GM21529 (cell line): Measurements from ENCODE around the gene BUB3.

ENCODE experiments used
- ATAC-seq: cut with Tn5 transposase; IDR thresholded peaks from one replicate; pipeline ENCODE4 v1.9.1; 2021; ENCODE audit not compliant: unreplicated experiment

The BUB3 gene

DNA sequence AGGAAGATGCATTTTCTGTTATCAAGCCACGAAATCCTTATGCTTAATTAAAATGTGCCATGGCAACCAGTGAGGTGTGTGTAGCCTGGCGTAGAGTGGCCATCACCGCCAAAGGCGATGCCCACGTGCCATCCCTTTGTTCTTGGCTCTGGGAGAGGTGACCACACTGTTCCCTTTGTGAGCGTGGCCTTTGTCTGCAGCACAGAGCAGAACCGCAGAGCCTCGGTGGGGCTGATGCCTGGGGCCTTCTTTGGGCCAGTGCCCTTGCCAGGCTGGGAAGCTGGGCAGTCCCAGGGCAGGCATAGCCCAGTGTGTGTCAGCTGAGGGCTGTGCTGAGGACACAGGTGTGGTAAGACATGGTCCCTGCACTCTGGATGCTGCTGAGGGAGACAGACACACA is 48.3 kb downstream of the BUB3 start:
- no peak for ATAC-seq

DNA sequence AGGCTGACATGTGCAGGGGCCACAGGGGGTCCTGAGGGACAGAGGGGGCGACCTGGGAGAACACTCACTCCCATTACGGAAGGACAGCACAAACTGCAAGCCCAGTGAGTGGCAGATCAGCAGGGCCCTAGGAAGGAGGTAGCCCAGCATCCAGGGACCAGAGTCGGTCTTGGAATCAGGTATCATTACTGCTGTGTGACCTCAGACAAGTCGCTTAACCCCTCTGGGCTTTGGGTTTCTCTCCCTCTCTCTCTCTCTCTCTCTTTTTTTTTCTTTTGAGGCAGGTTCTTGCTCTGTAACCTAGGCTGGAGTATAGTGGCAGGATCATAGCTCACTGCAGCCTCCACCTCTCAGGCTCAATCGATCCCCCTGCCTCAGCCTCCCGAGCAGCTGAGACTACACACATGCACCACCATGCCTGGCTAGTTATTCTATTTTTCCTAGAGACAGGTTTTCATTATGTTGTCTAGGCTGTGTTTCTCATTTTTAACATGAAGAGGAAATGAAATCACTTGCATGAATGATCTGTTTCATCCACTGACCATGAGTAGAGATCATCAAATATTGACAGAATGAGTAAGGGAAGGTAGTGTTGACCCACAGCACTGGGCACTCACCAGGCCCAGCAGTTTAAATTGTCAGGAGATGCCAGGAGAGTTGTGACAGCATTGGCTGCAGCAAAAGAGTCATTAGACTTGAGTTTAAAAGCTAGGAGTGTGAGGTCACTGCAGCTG is 49.4 kb downstream of the BUB3 start:
- no peak for ATAC-seq

DNA sequence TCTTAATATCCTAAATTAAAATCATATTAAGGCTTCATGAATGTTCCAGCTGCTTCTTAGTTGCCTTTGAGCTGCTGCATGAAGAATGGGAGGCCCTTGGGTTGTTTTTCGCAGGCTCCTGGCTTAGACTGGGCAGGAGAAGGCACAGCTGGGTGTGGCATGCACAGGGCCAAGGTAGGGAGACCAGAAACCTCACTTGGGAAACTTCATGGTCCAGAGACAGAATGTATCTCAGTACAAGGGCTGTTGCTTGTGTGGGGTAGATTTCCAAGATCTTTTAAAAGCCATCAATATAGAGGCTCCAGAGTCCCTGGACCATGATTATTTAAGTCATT is 49.9 kb downstream of the BUB3 start:
- ATAC-seq: no peak

DNA sequence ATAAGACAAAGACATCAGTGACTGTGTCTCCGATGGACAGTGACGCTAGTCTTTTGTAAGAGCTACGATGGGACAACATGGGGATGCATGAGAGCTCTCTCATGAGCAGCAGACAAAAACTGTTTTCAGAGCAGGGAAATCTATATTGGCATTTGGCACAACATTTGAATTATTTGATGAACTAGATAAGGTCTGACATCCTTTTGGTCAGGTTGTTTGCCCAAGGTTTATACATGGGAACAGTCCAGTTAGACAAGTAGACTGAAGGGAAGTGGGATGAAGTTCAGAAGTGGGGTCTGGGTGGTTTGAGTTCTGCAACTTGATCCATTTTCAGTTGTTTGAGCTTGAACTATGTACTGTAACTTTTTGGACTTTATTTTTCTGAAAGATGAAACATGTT is 50.8 kb downstream of the BUB3 start:
- no peak for ATAC-seq

DNA sequence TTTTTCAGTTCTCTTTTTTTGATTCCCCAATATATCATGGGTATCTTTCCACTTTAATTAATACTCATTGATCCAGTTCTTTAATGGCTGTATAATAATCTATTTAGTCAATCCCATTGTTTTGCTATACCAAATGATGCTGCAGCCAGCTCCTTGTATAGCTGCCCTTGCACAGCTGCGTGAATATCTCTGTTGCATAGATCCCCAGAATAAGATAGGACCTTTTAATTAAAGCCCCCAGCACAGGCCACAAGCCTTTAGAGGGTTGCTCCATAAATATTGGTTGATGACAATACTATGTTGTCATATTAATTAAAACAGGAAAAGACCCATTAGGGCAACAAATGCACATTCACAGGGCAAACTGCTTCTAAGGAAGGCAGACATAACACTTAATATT is 57.9 kb downstream of the BUB3 start:
- ATAC-seq: no peak

DNA sequence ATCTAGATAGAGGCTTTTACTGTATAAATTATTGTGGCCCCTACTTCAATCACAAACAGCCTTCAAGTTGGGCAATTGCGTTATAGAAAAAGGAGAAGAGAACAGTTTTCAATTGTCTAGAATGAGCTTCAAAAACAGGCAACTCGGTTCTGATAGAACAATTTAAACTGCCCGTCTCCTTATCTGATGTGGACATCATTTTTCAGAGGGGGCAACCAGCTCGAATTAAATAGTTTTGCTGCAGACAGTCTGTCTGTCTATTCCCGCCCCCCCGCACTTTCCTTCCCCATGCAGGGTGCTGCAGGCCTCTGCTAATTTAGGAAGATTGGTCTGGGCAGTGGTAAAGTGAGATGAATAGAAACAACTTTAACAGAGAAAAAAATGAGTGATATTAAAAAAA is 58.4 kb downstream of the BUB3 start:
- ATAC-seq: no peak

DNA sequence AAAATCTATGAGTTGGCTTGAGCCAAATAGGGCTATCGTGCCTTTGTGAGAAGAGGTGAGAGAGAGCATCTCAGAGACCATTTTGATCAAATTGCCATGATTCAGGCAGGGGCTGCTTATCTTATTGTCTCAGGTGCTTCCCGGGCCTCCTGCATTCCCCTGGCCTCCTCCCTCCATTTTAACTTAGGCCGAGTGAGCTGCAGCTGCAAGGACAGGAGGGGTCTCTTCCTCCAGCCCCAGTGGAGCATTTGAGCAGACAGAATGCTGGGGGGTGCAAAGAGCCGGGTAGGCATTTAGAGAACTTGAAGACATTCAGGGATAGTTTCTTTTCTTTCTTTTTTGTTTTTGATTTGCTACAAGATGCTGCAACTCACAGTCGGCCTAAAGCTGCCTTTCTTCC is 59.0 kb downstream of the BUB3 start:
- ATAC-seq: no peak
